Measurements from ENCODE around the gene TESK2.

Gene TESK2

DNA sequence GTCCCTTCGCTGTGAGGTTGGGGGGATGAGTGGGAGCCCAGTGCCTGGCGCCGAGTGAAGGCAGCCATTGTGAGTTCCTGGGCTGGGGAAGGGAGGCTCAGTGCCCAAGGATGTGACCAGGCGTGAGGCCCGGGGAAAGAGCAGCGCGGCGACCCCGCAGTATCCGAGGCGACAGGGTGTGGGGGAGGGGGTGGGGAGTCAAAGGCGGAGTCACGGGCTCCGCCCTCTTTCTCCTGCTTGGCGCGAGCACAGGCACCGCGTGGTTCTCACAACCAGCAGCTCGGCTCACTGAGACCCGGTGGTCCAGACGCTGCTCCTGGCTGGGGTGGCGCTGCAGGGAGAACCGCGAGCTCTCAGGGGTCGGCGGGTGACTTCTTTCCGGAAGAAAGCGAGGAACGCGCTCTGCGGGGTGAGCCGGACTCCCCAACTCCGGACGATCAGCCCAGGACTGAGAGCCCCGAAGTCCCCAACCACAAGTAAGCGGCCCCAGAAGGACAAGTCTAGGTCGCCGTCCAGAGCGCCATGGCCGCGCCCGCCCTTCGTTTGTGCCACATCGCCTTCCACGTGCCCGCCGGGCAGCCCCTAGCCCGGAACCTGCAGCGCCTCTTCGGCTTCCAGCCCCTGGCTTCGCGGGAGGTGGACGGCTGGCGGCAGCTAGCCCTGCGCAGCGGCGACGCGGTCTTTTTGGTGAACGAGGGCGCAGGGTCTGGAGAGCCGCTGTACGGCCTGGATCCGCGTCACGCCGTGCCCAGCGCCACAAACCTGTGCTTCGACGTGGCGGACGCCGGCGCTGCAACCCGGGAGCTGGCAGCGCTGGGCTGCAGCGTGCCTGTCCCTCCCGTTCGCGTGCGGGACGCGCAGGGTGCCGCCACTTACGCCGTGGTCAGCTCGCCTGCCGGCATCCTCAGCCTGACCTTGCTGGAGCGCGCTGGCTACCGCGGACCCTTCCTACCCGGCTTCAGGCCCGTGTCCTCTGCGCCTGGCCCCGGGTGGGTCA, 164.0 kb downstream of the TESK2 start, which contains the start of gene HPDL:
Gene HPDL, plus strand, starts transcription at position 269 of the 997 bp plus-strand sequence. Its CDS starts 254 bp downstream, at position 523.
- H3K4me3 ChIP-seq (IDR thresholded peaks at IDR 0.05; ENCODE audit: insufficient read depth, low read depth, low read length) = peak within 1 kb of the TSS; percentile 80
- H3K27ac ChIP-seq = peak within 1 kb of the TSS; percentile 60
- H3K79me2 ChIP-seq (ENCODE audit: insufficient read depth, low read depth) = peaks cover 13% of the 10 kb centered on the region
- peaks cover 24% of the 10 kb centered on the region for H3K4me1 ChIP-seq (ENCODE audit: low read depth, poor library complexity, severe bottlenecking)
- peak within 1 kb of the TSS; percentile 83 for H3K9ac ChIP-seq
- H3K27me3 ChIP-seq (ENCODE audit: insufficient read depth, low read depth) = no peaks in the 10 kb centered on the region
- H2AFZ ChIP-seq (ENCODE audit: low read depth) = peak within 1 kb of the TSS; percentile 81
- peak within 1 kb of the TSS; percentile 94 for H3K4me2 ChIP-seq
- H4K20me1 ChIP-seq (ENCODE audit: insufficient read depth) = no peaks in the 10 kb centered on the region
- H3K36me3 ChIP-seq (ENCODE audit: insufficient read depth) = no peaks in the 10 kb centered on the region
- TF ChIP-seq, protein P1, sequence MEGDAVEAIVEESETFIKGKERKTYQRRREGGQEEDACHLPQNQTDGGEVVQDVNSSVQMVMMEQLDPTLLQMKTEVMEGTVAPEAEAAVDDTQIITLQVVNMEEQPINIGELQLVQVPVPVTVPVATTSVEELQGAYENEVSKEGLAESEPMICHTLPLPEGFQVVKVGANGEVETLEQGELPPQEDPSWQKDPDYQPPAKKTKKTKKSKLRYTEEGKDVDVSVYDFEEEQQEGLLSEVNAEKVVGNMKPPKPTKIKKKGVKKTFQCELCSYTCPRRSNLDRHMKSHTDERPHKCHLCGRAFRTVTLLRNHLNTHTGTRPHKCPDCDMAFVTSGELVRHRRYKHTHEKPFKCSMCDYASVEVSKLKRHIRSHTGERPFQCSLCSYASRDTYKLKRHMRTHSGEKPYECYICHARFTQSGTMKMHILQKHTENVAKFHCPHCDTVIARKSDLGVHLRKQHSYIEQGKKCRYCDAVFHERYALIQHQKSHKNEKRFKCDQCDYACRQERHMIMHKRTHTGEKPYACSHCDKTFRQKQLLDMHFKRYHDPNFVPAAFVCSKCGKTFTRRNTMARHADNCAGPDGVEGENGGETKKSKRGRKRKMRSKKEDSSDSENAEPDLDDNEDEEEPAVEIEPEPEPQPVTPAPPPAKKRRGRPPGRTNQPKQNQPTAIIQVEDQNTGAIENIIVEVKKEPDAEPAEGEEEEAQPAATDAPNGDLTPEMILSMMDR (conservative IDR thresholded peaks at IDR 0.05; ENCODE audit: low read depth, low read length) = no peak

DNA sequence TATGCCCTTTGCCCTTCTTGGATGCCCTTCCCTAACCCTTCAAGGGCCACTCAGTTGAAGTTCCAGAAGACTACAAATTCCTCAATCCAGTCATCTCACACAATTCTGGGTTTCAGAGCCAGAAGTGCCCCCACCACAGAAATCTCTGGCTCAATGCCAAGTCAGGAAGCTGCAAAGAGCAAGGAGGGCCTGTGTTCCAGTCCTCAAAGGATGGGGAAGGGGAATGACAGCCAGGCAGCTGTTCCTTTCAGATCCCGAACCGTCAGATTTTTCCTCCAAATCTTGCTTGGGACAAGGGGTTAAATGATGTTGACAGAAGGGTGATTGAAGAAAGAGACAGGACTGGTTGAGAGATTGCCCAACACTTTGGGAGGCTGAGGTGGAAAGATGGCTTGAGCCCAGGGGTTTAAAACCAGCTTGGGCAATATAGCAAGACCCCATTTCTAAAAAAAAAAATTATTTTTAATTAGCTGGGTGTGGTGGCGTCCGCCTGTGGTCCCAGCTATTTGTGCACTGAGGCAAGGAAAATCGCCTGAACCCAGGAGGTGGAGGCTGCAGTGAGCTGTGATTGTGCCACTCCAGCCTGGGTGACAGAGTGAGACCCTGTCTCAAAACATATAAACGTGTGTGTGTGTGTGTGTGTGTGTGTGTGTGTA, 165.0 kb downstream of the TESK2 start:
- Histone ChIP-seq H3K79me2 (ENCODE audit: insufficient read depth, low read depth) (peaks cover 13% of the 10 kb centered on the region), H3K36me3 (ENCODE audit: insufficient read depth) (no peaks in the 10 kb centered on the region), H3K9ac (peak overlapping the region; percentile 83; the same call in 1 of the 2 replicates), H3K4me3 (IDR thresholded peaks at IDR 0.05; ENCODE audit: insufficient read depth, low read depth, low read length) (peak overlapping the region; percentile 80), H2AFZ (ENCODE audit: low read depth) (peak overlapping the region; percentile 81), H4K20me1 (ENCODE audit: insufficient read depth) (no peaks in the 10 kb centered on the region), H3K27me3 (ENCODE audit: insufficient read depth, low read depth) (no peaks in the 10 kb centered on the region), H3K4me2 (peak overlapping the region; percentile 94), H3K4me1 (ENCODE audit: low read depth, poor library complexity, severe bottlenecking) (peaks cover 28% of the 10 kb centered on the region), H3K27ac (no peak overlapping the region)
- TF ChIP-seq, protein P1 (conservative IDR thresholded peaks at IDR 0.05; ENCODE audit: low read depth, low read length) = no peak

DNA sequence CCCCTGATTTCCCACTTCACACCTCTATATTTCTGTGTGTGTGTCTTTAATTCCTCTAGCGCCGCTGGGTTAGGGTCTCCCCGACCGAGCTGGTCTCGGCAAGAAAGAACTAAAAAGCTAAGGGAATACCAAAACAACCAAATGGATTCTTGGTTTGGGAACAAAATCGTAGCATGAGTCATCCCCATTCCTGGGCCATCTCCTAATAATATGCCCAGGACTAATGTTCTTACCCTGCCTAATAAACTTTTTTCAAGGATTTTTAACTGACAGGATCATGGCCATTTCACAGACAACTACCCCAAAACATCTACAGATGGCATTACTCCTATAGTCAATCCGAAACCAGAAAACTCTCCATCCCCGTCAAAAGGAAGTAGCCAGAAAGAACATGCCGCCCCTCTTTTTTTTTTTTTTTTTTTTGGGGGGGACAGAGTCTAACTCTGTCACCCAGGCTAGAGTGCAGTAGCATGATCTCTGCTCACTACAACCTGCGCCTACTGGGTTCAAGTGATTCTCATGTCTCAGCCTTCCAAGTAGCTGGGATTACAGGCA, 168.4 kb downstream of the TESK2 start:
- H3K4me2 ChIP-seq = no peak overlapping the region
- H3K4me3 ChIP-seq (IDR thresholded peaks at IDR 0.05; ENCODE audit: insufficient read depth, low read depth, low read length) = no peak overlapping the region

DNA sequence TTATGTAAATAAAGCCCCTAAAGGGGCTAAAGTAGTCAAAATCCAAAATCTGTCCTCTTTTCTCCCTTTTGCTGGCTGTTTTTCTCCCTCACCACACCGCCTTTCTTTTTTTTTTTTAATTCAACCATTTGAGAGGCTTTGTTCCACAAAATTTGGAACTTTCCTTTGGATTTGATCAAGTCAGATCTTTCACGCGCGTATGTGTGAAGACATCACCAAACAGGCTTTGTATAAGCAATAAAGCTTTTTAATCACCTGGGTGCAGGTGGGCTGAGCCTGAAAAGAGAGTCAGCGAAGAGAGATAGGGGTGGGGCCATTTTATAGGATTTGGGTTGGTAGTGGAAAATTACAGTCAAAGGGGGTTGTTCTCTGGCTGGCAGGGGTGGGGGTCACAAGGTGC, 169.5 kb downstream of the TESK2 start:
- H3K79me2 ChIP-seq (ENCODE audit: insufficient read depth, low read depth) = no peaks in the 10 kb centered on the region
- peaks cover 11% of the 10 kb centered on the region for H3K4me1 ChIP-seq (ENCODE audit: low read depth, poor library complexity, severe bottlenecking)
- no peak overlapping the region for H2AFZ ChIP-seq (ENCODE audit: low read depth)
- H3K27ac ChIP-seq = no peak overlapping the region
- no peaks in the 10 kb centered on the region for H4K20me1 ChIP-seq (ENCODE audit: insufficient read depth)
- H3K9ac ChIP-seq = no peak overlapping the region
- no peaks in the 10 kb centered on the region for H3K27me3 ChIP-seq (ENCODE audit: insufficient read depth, low read depth)
- no peak overlapping the region for H3K4me3 ChIP-seq (IDR thresholded peaks at IDR 0.05; ENCODE audit: insufficient read depth, low read depth, low read length)
- H3K4me2 ChIP-seq = no peak overlapping the region
- TF ChIP-seq, protein P1 (conservative IDR thresholded peaks at IDR 0.05; ENCODE audit: low read depth, low read length) = no peak
- no peaks in the 10 kb centered on the region for H3K36me3 ChIP-seq (ENCODE audit: insufficient read depth)

More for the DNA sequence above, 168.4 kb downstream of the TESK2 start:
- no peak overlapping the region for H3K27ac ChIP-seq
- no peaks in the 10 kb centered on the region for H4K20me1 ChIP-seq (ENCODE audit: insufficient read depth)
- H3K4me1 ChIP-seq (ENCODE audit: low read depth, poor library complexity, severe bottlenecking) = peaks cover 15% of the 10 kb centered on the region
- no peak overlapping the region for H3K9ac ChIP-seq
- TF ChIP-seq, protein P1 (conservative IDR thresholded peaks at IDR 0.05; ENCODE audit: low read depth, low read length) = no peak
- H3K27me3 ChIP-seq (ENCODE audit: insufficient read depth, low read depth) = no peaks in the 10 kb centered on the region
- H2AFZ ChIP-seq (ENCODE audit: low read depth) = no peak overlapping the region
- H3K36me3 ChIP-seq (ENCODE audit: insufficient read depth) = no peaks in the 10 kb centered on the region
- peaks cover 7% of the 10 kb centered on the region for H3K79me2 ChIP-seq (ENCODE audit: insufficient read depth, low read depth)
